GM18526 (cell line): Measurements from ENCODE around the gene BRD3.

Experiments
- POLR2A ChIP-seq: IDR thresholded peaks from 3 replicates; pipeline ENCODE4 v1.6.1; 2011; ENCODE audit not compliant: insufficient read length; ENCODE audit errors: extremely low read depth

Gene BRD3

DNA sequence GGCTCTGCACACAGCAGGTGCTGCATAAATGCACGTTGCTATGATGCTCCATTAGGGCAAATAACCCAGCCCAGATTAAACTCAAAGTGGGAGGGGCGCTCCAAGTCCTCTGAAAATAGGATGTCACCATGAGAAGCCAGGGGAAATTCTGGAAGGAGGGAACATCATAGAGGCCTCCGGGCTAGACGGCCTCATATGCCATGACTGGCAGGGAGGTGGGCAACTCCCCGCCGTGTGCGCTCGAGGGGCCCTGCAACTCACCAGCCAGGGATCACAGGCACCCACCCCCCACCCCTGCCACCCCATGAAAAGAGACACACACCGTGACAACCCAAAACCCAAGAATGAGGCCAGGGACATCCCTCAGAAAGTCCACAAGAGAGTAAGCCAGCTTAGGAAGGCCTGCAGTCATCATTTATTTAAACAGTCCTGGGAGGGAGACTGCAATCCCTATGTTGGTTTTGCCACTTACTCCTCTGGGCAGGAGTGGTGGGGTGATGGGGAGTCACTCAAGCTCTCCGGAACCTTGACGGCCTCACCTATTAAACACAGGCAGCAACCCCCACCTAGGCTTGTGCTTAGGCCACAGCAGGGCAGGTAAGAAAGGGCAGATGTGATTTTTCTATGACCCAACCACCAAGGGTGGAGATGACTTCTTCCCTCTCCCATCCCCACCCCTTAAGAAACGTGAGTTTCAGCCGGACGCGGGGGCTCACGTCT lies 79.7 kb downstream of the BRD3 start:
- no peak for TF ChIP-seq POLR2A

GRCh38 chr9:133987446-133987788 lies 80.4 kb downstream of the BRD3 start:
- TF ChIP-seq POLR2A = no peak

GRCh38 chr9:133986774-133987445 lies 80.9 kb downstream of the BRD3 start:
- no peak for TF ChIP-seq POLR2A

GRCh38 chr9:133986061-133986460 lies 81.8 kb downstream of the BRD3 start:
- no peak for TF ChIP-seq POLR2A

DNA sequence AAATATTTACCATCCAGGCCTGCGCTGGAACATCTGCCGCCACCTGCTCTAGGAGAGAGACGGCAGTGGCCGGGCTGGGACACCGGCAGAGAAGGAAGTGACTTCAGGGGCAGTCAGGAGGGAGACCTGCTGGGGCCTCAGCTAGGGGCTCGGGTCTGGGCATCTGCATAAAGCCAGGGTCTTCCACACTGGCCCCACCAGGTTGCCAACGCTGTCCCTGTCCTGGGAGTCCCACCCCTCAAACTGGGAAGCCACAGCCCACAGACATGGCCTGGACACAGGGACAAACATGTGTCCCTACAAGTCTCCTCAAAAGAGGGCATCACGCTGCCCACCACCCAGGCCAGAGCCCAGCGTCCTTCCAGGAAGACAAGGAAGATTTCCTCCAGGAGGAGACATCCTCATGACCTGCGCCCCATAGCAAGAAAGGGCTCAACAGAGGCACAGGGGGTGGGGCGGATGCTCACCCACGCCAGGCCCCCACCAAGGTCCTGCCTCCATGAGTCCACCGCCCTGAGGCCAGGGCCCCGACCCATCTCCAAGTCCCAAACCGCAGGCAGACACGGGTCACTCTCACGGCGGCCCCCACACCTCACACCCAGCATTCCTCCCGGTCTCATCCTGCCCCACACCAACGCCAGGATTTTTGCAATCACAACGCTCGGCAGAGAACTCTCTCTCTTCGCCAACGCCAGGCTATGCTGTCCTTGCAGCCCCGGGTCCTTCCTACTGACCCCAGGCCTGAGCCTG lies 84.7 kb downstream of the BRD3 start:
- TF ChIP-seq POLR2A = no peak

GRCh38 chr9:133981958-133982681 lies 85.7 kb downstream of the BRD3 start:
- TF ChIP-seq POLR2A = no peak

- TF ChIP-seq POLR2A = no peak
Observed at GRCh38 chr9:133981589-133981957, 86.3 kb downstream of the BRD3 start.

DNA sequence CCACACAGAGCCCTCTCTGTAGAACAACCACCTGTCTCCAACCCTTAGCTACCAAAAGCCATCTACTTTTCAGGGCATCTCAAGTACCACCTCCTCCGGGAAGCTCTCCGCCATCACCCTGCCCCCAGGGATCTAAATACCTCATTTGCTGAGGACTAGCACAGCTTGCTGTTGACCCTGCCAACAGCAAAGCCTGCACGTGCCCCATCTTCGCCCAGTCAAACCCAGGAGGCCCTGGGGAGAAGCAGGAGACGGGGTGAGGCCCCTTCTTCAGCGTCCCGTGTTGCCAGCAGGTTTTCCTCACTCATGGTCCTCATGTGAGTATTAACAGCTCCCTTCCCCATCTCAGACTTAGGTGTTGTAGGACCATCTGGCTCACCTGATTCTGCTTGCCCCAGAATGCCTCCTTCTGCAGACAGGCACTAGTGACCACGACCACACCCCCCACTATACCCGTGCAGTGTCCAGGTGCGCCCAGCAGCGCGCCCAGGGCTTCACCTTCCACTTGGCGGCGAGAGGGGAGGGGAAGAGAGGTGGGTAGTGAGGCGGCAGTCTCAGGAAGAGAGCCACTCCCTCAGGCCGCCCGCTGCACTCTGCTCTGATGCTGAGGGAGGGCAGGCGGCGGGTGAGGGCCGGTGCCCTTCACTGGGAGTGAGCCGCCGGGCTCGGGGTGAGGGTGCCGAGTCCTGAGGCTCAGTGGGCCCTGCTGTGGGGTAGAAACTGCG lies 86.8 kb downstream of the BRD3 start:
- no peak for TF ChIP-seq POLR2A
